Uterus (tissue), 2 donors: ENCODE data around the gene SH3GL3.

ENCODE experiments used
- POLR2A ChIP-seq, 2 donors: fragments of 450-650 bp; IDR thresholded peaks; one replicate each; pipeline ENCODE4 v1.6.1; 2016; ENCODE audit warnings: antibody characterized with exemption in 2 of 2, mild to moderate bottlenecking in 1 of 2, moderate library complexity in 1 of 2
- TF ChIP-seq, protein P1 (sequence below), 4 experiments: fragments of 200-600 bp in 2 of 4; fragments of 450-650 bp in 2 of 4; sonication (generic) in 2 of 4; IDR thresholded peaks; one replicate each; pipeline ENCODE4 v1.5.1; 2016 to 2019; ENCODE audit warnings: antibody characterized with exemption in 4 of 4, mild to moderate bottlenecking in 2 of 4, moderate library complexity in 1 of 4

DNA sequence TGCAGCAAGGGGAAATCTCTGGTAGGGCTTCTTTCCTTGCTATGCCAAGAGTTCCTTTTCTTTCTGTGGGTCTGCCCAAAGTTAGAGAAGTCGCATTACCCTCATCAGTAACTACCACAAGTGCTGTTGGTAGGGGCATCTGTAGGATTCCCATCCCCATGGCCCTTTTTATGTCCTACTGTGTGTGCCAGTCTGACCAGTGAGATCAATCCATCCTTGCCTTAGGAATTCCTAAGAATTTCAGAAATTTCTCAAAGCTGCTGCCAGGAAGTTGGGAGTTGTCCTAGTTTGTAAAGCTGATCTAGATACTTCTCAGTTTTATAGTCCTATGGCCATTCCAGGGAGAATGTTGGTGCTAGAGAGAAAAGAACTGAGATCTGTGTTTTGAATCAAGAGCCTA lies 36.5 kb downstream of the SH3GL3 start:
- TF ChIP-seq, protein P1, sequence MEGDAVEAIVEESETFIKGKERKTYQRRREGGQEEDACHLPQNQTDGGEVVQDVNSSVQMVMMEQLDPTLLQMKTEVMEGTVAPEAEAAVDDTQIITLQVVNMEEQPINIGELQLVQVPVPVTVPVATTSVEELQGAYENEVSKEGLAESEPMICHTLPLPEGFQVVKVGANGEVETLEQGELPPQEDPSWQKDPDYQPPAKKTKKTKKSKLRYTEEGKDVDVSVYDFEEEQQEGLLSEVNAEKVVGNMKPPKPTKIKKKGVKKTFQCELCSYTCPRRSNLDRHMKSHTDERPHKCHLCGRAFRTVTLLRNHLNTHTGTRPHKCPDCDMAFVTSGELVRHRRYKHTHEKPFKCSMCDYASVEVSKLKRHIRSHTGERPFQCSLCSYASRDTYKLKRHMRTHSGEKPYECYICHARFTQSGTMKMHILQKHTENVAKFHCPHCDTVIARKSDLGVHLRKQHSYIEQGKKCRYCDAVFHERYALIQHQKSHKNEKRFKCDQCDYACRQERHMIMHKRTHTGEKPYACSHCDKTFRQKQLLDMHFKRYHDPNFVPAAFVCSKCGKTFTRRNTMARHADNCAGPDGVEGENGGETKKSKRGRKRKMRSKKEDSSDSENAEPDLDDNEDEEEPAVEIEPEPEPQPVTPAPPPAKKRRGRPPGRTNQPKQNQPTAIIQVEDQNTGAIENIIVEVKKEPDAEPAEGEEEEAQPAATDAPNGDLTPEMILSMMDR (IDR thresholded peaks at IDR 0.05): no peak
- TF ChIP-seq POLR2A (IDR thresholded peaks at IDR 0.05): no peak
